HG02885 (cell line): ENCODE results near the gene MTMR3.
"Not testable (repeated sequence)": the region's sequence is repeated elsewhere in the genome, so short reads cannot be mapped to it uniquely, and the experiment has no call there.

ENCODE experiments used
- ATAC-seq: cut with Tn5 transposase; IDR thresholded peaks from one replicate; pipeline ENCODE4 v1.9.1; 2021; ENCODE audit warnings: mild to moderate bottlenecking; ENCODE audit not compliant: unreplicated experiment, poor library complexity

The MTMR3 gene

GRCh38 chr22:29951791-29952413, 68.9 kb downstream of the MTMR3 start:
- no peak for ATAC-seq

GRCh38 chr22:29954203-29954855, 71.4 kb downstream of the MTMR3 start:
- ATAC-seq: no peak

GRCh38 chr22:29956680-29957079, 73.7 kb downstream of the MTMR3 start:
- ATAC-seq: no peak

DNA sequence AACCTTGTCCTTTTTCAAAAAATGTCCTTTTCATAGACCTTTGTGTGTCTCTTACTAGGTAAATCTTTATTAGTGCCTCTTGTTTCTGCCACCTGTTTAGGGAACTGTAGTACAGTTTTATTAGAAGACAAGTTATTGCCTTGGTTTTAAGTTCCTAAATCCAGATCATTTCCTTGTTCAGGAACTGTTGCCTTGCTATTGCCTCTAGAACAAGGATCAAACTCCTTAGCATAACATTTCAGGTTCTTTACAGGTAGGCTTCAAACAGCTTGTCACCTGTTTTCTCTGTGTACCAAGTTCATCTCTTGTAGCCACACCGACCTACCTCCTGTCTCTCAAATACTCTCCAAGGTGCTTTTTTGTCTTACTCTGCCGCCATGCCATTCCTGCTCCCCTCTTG, 75.2 kb downstream of the MTMR3 start:
- ATAC-seq: no peak

GRCh38 chr22:29964776-29965175, 81.8 kb downstream of the MTMR3 start:
- no peak for ATAC-seq

- no peak for ATAC-seq
Observed at GRCh38 chr22:29967461-29967860, 84.5 kb downstream of the MTMR3 start.

GRCh38 chr22:29971607-29972006, 88.6 kb downstream of the MTMR3 start:
- ATAC-seq: no peak

- ATAC-seq: no peak
Observed at GRCh38 chr22:29972121-29972520, 89.1 kb downstream of the MTMR3 start.

GRCh38 chr22:29973269-29973668, 90.3 kb downstream of the MTMR3 start:
- ATAC-seq: no peak

DNA sequence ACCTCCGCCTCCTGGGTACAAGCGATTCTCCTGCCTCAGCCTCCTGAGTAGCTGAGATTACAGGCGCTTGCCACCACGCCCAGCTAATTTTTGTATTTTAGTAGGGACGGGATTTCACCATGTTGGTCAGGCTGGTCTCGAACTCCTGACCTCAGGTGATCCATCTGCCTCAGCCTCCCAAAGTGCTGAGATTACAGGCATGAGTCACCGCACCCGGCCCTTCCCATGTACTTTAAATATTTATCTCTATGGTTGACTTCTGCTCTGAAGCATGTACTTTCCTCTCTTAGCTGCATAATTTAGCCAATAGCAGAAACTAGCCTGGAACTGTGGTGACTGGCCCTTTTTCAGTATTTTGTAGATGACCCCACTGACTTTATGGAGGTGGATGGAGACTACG, 90.7 kb downstream of the MTMR3 start:
- not testable (repeated sequence) for ATAC-seq

DNA sequence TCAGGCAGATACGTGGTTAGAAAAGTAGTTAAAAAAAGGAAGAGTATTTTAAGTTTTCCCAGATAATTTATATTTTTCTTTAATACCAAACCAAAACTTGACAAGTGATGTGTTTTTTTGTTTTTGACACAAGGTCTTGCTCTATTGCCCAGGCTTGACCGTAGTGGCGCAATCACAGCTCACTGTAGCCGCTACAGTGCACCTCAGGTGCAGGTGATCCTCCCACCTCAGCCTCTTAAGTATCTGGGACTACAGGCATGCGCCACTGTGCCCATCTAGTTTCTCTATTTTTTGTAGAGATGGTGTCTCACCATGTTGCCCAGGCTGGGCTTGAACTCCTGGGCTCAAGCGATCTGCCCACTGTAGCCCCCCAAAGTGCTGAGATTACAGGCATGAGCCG, 92.5 kb downstream of the MTMR3 start:
- no peak for ATAC-seq

DNA sequence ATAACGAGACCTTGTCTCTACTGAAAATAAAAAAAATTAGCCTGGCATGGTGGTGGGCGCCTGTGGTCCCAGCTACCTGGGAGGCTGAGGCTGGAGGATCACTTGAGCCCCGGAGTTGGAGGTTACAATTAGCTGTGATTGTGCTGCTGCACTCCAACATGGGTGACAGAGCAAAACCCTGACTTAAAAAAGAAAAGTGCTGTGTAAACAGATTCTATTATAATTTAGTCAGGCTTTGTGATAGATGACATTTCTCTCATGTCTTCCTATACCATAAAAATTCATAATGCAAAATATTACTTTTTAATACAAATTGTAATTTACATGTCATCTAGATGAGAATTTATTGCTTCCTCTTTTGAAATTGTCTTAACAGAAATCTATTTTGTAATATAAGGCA, 94.1 kb downstream of the MTMR3 start:
- no peak for ATAC-seq

DNA sequence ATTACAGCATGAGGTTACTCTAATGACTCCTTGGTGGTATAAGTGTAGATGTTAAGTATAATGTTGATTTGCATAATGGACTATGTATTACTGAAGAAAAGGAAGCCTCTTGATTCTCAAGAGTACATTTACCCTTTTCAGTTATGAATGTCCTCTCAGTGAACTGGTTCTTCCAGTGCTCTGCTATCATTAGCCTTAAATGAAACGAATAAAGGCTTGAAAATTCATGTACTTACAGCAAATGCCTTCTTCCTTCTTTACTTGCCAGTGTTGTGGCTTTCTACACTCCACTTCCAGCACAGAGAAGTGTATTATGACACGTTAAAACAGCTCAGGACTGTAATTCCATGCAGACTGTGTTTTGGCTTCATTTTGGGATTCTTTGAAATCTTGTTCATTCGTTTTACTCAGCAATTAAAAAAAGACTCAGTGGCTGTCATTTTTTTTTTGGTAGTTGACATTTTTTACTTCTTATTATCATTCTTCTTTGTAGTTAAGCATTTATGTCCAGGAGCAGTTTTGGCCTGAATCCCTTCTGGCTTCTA, 96.9 kb downstream of the MTMR3 start:
- no peak for ATAC-seq

DNA sequence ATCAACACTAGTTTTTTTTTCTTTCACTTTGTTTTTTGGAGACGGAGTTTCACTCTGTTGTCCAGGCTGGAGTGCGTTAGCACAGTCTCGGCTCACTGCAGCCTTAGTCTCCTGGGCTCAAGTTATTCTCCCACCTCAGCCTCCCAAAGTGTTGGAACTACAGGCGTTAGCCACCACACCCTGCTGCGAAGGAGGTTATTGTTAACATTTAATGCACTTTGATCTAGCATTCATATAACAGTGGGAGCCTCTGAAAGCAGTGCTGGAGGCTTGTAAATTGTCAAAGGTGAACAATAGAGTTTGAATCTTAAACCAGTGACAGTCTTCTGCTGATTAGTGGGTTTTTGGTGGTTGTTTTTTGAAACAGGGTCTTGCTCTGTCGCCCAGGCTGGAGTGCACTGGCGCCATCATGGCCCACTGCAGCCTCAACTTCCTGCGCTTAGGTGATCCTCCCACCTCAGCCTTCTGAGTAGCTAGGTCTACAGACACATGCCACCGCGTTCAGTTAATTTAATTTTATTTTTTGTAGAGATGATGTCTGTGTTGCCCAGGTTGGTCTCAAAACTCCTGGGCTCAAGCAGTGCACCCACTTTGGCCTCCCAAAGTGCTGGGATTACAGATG, 100.4 kb downstream of the MTMR3 start:
- ATAC-seq: no peak

- ATAC-seq: no peak
Observed at GRCh38 chr22:29985912-29986311, 102.9 kb downstream of the MTMR3 start.

GRCh38 chr22:29987137-29987536, 104.2 kb downstream of the MTMR3 start:
- ATAC-seq: no peak

DNA sequence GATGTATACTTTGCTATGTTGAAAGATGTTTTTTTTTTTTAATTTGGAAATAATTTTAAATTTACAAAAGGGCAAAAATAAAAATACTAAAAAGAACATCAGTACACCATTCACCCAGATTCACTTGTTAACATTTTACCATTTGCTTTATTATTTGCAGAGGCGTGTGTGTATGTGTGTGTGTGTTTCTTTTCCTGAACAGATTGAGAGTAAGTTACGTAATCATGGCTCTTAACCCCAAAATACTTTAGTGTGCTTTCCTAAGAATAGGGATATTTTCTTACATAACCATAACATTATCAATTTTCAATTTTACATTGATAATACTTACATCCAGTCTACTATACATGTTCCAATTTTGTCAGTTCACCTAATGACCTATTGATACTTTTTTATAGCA, 105.7 kb downstream of the MTMR3 start:
- ATAC-seq: no peak

DNA sequence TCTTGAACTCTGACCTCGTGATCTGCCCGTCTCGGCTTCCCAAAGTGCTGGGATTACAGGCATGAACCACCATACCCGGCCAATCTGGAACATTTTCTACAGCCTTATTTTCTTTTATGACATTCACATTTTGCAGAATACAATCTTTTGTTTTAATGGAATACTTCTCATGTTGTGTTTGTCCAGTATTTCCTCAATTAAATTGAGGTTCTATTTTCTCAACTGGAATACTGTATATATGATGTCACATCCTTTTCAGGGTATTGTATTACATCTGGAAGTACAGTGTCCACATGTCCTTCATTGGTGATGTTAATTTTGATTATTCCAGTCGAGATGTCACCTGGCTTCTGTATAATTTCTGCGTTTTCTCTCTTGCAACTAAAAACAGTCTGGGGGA, 106.5 kb downstream of the MTMR3 start:
- no peak for ATAC-seq

DNA sequence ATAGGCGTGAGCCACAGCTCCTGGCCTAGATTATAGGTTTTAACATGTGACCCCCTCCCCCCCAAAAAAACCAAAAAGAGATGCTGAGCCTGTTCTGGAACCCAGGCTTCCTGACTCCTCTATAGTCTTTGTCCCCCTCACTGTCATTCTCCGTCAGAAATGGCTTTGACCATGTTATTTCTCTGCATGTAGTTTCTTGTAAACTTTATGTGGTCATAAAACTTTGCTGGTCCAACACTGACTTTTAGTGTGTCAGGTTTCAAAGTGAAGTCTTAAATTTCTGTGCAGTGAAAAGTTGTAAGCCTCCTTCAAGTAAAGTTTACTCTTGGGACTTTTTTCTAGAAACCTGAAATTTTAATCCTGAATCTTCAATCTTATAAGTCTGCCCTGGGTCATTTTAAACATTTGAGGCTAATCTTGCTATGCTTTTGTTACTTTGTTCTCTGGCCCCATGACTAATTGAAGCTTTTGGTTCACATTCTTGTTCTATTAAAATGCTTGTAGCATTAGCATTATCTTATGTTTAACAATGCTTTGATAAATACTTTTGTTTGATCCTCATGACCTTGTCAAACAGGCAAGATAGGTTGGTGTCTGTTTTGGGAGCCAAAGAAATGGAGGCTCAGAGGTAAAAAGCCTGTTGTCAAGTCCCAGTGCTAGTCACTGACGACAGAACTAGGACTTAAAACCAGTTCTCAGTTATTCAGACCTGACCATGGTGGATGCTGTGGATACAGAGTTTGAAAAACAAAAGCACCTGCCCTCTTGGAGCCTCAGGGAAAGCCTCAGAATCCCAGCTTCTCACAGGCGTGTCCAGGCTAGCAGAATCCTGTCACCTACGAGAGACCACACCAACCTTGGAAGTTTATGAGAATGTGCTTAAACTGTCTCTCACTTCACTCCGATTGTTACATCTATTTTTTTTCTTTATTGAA, 109.6 kb downstream of the MTMR3 start:
- ATAC-seq: no peak

- no peak for ATAC-seq
Observed at GRCh38 chr22:29994027-29994715, 111.2 kb downstream of the MTMR3 start.
